HepG2 (cell line): Measurements from ENCODE around the gene UPB1. TPM values are rescaled to one million over a fixed set of nuclear protein-coding genes. Genes with fewer than 3 reads are reported as not detected.

ENCODE experiments used
- ADNP ChIP-seq: sonication (generic); formaldehyde crosslinking; IDR thresholded peaks from 2 replicates; pipeline ENCODE4 v1.4.0; 2020; ENCODE audit warnings: missing genetic modification reagents
- HMGA1 ChIP-seq: sonication (generic); formaldehyde crosslinking; conservative IDR thresholded peaks from 2 replicates; pipeline ENCODE4 v1.4.0; 2020; ENCODE audit warnings: missing genetic modification reagents
- NFIC ChIP-seq: IDR thresholded peaks from 2 replicates; pipeline ENCODE4 v1.6.1; 2012; ENCODE audit warnings: mild to moderate bottlenecking, low read length, inconsistent platforms
- PCBP2 ChIP-seq: fragments of 200-400 bp; formaldehyde crosslinking; optimal IDR thresholded peaks from 2 replicates; pipeline ENCODE3; 2018; ENCODE audit warnings: low read length, low read depth; ENCODE audit not compliant: poor library complexity, severe bottlenecking
- RBM39 ChIP-seq: fragments of 200-400 bp; formaldehyde crosslinking; IDR thresholded peaks from one replicate; pipeline ENCODE4 v1.6.1; 2018; ENCODE audit warnings: antibody characterized with exemption, mild to moderate bottlenecking, low read depth, low read length; ENCODE audit not compliant: poor library complexity, severe bottlenecking
- SMAD3 ChIP-seq: sonication (generic); formaldehyde crosslinking; IDR thresholded peaks from 2 replicates; pipeline ENCODE4 v1.4.0; 2020; ENCODE audit warnings: missing genetic modification reagents
- SP1 ChIP-seq, 2 experiments: fragments of 450-650 bp in 1 of 2; sonication (generic) in 1 of 2; formaldehyde crosslinking in 1 of 2; IDR thresholded peaks; 2 replicates each; pipeline versions ENCODE4 v1.4.0 to v1.6.1; 2016 to 2020; ENCODE audit warnings: missing genetic modification reagents in 1 of 2
- TARDBP ChIP-seq: sonication (generic); formaldehyde crosslinking; IDR thresholded peaks from 2 replicates; pipeline ENCODE4 v1.8.0; 2022; ENCODE audit warnings: mild to moderate bottlenecking, missing genetic modification reagents
- ZNF230 ChIP-seq: sonication (generic); formaldehyde crosslinking; IDR thresholded peaks from 2 replicates; pipeline ENCODE4 v1.4.0; 2020; ENCODE audit warnings: mild to moderate bottlenecking, missing genetic modification reagents
- ZNF7 ChIP-seq: IDR thresholded peaks from 2 replicates; pipeline ENCODE4 v1.6.1; 2016; ENCODE audit warnings: missing biosample characterization, missing genetic modification reagents
- ZNF772 ChIP-seq: sonication (generic); formaldehyde crosslinking; IDR thresholded peaks from 2 replicates; pipeline ENCODE4 v1.5.0; 2020; ENCODE audit warnings: mild to moderate bottlenecking, missing genetic modification reagents
- polyA plus RNA-seq, 8 experiments: library from polyadenylated mRNA; depleted of rRNA in 3 of 8; stranded (reverse) in 7 of 8; unstranded in 1 of 8; fragments of >200 nt; fragmentation: Illumina TruSeq in 4 of 8; extraction: Trizol in 4 of 8; gene quantifications; 2 replicates each; pipeline versions ENCODE4 v1.2.1 to v1.2.3, GENCODE V29; 2011 to 2016; ENCODE audit warnings: low read depth in 4 of 8, missing spikeins in 1 of 8, mixed read lengths in 1 of 8; ENCODE audit not compliant: insufficient read depth in 1 of 8
- total RNA-seq, 5 experiments: library from RNA; depleted of rRNA; stranded (reverse); fragments of >200 nt; fragmentation: Illumina TruSeq; extraction: Trizol; gene quantifications; 2 replicates each; pipeline ENCODE4 v1.2.3, GENCODE V29; 2016; ENCODE audit warnings: low read depth in 1 of 5
- TF ChIP-seq, protein P1 (sequence below): IDR thresholded peaks from 2 replicates; pipeline ENCODE4 v1.6.1; 2016; ENCODE audit warnings: low read depth, control low read depth
- TF ChIP-seq, protein P2 (sequence below): sonication (generic); formaldehyde crosslinking; conservative IDR thresholded peaks from 2 replicates; pipeline ENCODE4 v1.8.0; 2022; ENCODE audit warnings: mild to moderate bottlenecking, moderate library complexity, missing genetic modification reagents
- TF ChIP-seq, protein P3 (sequence below): sonication (generic); formaldehyde crosslinking; IDR thresholded peaks from 2 replicates; pipeline ENCODE4 v1.4.0; 2020; ENCODE audit warnings: missing genetic modification reagents, mild to moderate bottlenecking, borderline replicate concordance
- TF ChIP-seq, protein P4 (sequence below): sonication (generic); formaldehyde crosslinking; IDR thresholded peaks from 2 replicates; pipeline ENCODE4 v1.4.0; 2020; ENCODE audit warnings: missing genetic modification reagents
- TF ChIP-seq, protein P5 (sequence below): sonication (generic); formaldehyde crosslinking; IDR thresholded peaks from 2 replicates; pipeline ENCODE4 v1.4.0; 2020; ENCODE audit warnings: mild to moderate bottlenecking, missing genetic modification reagents
- TF ChIP-seq, protein P6 (sequence below): IDR thresholded peaks from 2 replicates; pipeline ENCODE4 v1.6.1; 2016; ENCODE audit warnings: missing compliant biosample characterization, missing genetic modification reagents, borderline replicate concordance
- TF ChIP-seq, protein P7 (sequence below): sonication (generic); formaldehyde crosslinking; IDR thresholded peaks from 2 replicates; pipeline ENCODE4 v1.9.0; 2021; ENCODE audit warnings: missing genetic modification reagents, mild to moderate bottlenecking, borderline replicate concordance

UPB1 gene
- total and polyA plus RNA-seq, 2 of the 13 experiments (the other 11 are each of a cell fraction or from before 2014, with no cell fraction given) = 0.38 to 1.2 TPM

DNA sequence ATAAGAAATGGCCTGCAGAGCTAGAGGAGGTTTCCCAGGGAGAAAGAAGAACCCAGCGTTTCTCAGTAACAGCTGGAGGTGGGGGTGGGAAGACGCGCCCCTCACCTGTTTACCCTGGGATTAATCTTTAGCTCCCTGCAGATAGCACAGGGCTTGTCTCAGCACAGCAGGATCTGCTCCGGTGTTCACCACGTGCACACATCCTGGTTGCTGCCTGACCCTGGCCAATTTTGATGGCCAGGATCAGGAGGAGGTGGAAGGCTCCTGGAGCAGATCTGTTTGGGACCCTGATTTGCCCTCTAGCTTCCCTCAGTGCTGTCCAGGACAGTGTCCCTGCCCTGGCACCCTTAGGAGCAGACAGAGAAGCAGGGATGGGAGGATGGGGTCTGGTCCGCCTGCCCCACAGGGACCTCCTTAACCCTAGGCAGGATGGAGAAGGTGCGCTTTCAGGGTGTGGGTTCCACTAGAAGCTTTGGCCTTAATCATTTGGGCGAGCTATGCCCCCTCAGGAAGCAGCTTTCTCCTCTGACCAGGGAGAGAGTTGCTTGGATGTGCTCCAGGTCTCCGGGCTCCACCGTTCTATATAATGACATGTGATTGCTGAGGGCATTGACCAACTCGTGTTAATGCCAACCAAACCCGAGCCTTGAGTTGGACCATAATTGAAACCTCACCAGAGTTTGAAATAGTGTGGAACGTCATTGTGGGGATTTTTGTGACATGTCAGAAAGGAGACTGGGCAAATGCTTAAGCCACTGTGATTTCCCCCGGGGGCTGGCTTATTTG is 19.3 kb downstream of the UPB1 start (continued):
- TF ChIP-seq, protein P1, sequence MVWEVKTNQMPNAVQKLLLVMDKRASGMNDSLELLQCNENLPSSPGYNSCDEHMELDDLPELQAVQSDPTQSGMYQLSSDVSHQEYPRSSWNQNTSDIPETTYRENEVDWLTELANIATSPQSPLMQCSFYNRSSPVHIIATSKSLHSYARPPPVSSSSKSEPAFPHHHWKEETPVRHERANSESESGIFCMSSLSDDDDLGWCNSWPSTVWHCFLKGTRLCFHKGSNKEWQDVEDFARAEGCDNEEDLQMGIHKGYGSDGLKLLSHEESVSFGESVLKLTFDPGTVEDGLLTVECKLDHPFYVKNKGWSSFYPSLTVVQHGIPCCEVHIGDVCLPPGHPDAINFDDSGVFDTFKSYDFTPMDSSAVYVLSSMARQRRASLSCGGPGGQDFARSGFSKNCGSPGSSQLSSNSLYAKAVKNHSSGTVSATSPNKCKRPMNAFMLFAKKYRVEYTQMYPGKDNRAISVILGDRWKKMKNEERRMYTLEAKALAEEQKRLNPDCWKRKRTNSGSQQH (CRISPR knock-in tag) = peak; percentile 80; the same call in 1 of the 2 replicates
- TF ChIP-seq, protein P2, sequence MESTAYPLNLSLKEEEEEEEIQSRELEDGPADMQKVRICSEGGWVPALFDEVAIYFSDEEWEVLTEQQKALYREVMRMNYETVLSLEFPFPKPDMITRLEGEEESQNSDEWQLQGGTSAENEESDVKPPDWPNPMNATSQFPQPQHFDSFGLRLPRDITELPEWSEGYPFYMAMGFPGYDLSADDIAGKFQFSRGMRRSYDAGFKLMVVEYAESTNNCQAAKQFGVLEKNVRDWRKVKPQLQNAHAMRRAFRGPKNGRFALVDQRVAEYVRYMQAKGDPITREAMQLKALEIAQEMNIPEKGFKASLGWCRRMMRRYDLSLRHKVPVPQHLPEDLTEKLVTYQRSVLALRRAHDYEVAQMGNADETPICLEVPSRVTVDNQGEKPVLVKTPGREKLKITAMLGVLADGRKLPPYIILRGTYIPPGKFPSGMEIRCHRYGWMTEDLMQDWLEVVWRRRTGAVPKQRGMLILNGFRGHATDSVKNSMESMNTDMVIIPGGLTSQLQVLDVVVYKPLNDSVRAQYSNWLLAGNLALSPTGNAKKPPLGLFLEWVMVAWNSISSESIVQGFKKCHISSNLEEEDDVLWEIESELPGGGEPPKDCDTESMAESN (CRISPR knock-in tag) = peak; percentile 94
- TF ChIP-seq, protein P3, sequence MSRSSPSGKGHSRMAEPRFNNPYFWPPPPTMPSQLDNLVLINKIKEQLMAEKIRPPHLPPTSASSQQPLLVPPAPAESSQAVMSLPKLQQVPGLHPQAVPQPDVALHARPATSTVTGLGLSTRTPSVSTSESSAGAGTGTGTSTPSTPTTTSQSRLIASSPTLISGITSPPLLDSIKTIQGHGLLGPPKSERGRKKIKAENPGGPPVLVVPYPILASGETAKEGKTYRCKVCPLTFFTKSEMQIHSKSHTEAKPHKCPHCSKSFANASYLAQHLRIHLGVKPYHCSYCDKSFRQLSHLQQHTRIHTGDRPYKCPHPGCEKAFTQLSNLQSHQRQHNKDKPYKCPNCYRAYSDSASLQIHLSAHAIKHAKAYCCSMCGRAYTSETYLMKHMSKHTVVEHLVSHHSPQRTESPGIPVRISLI (CRISPR knock-in tag) = peak; percentile 75; the same call in 1 of the 2 replicates
- no peak for TF ChIP-seq PCBP2
- TF ChIP-seq, protein P4, sequence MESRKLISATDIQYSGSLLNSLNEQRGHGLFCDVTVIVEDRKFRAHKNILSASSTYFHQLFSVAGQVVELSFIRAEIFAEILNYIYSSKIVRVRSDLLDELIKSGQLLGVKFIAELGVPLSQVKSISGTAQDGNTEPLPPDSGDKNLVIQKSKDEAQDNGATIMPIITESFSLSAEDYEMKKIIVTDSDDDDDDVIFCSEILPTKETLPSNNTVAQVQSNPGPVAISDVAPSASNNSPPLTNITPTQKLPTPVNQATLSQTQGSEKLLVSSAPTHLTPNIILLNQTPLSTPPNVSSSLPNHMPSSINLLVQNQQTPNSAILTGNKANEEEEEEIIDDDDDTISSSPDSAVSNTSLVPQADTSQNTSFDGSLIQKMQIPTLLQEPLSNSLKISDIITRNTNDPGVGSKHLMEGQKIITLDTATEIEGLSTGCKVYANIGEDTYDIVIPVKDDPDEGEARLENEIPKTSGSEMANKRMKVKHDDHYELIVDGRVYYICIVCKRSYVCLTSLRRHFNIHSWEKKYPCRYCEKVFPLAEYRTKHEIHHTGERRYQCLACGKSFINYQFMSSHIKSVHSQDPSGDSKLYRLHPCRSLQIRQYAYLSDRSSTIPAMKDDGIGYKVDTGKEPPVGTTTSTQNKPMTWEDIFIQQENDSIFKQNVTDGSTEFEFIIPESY (CRISPR knock-in tag) = peak; percentile 88
- TF ChIP-seq, protein P5, sequence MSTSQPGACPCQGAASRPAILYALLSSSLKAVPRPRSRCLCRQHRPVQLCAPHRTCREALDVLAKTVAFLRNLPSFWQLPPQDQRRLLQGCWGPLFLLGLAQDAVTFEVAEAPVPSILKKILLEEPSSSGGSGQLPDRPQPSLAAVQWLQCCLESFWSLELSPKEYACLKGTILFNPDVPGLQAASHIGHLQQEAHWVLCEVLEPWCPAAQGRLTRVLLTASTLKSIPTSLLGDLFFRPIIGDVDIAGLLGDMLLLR (CRISPR knock-in tag) = peak; percentile 91
- TF ChIP-seq NFIC = peak; percentile 81
- TF ChIP-seq, protein P6, sequence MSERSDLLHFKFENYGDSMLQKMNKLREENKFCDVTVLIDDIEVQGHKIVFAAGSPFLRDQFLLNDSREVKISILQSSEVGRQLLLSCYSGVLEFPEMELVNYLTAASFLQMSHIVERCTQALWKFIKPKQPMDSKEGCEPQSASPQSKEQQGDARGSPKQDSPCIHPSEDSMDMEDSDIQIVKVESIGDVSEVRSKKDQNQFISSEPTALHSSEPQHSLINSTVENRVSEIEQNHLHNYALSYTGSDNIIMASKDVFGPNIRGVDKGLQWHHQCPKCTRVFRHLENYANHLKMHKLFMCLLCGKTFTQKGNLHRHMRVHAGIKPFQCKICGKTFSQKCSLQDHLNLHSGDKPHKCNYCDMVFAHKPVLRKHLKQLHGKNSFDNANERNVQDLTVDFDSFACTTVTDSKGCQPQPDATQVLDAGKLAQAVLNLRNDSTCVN (CRISPR knock-in tag) = peak; percentile 92
- no peak for TF ChIP-seq ADNP (CRISPR knock-in tag)
- TF ChIP-seq SMAD3 (CRISPR knock-in tag) = peak; percentile 98
- peak; percentile 96 for TF ChIP-seq ZNF230
- peak; percentile 98 for TF ChIP-seq ZNF772 (CRISPR knock-in tag)
- TF ChIP-seq RBM39 = no peak
- TF ChIP-seq SP1 (IDR thresholded peaks at IDR 0.05) = no peak
- TF ChIP-seq SP1 (CRISPR knock-in tag; IDR thresholded peaks at IDR 0.05) = no peak
- no peak for TF ChIP-seq ZNF7 (CRISPR knock-in tag)
- TF ChIP-seq, protein P7, sequence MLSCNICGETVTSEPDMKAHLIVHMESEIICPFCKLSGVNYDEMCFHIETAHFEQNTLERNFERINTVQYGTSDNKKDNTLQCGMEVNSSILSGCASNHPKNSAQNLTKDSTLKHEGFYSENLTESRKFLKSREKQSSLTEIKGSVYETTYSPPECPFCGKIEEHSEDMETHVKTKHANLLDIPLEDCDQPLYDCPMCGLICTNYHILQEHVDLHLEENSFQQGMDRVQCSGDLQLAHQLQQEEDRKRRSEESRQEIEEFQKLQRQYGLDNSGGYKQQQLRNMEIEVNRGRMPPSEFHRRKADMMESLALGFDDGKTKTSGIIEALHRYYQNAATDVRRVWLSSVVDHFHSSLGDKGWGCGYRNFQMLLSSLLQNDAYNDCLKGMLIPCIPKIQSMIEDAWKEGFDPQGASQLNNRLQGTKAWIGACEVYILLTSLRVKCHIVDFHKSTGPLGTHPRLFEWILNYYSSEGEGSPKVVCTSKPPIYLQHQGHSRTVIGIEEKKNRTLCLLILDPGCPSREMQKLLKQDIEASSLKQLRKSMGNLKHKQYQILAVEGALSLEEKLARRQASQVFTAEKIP = no peak
- peak; percentile 97 for TF ChIP-seq TARDBP
- TF ChIP-seq HMGA1 (CRISPR knock-in tag) = no peak
